MM.1S (cell line): Measurements from ENCODE around the gene CFAP91.

ENCODE experiments used
- DNase-seq: peaks from one replicate; pipeline ENCODE4 v3.0.0-alpha.2; 2015
- H2AFZ ChIP-seq: fragments of 300-600 bp; sonication (generic); 2 replicates; pipeline ENCODE4 v1.6.0; 2016; ENCODE audit warnings: antibody characterized with exemption, low read length
- H3F3A ChIP-seq: fragments of 300-600 bp; sonication (generic); 2 replicates; pipeline ENCODE4 v1.6.1; 2016; ENCODE audit warnings: mild to moderate bottlenecking, antibody characterized with exemption, low read length, moderate library complexity, mixed read lengths; ENCODE audit not compliant: insufficient read depth
- H3K27ac ChIP-seq: fragments of 300-600 bp; sonication (generic); 2 replicates; pipeline ENCODE4 v1.5.1; 2016; ENCODE audit warnings: mild to moderate bottlenecking, low read length
- H3K27me3 ChIP-seq: fragments of 300-600 bp; sonication (generic); replicated peaks from 2 replicates; pipeline ENCODE4 v1.6.0; 2016; ENCODE audit warnings: low read length; ENCODE audit not compliant: insufficient read depth
- H3K36me3 ChIP-seq: fragments of 300-600 bp; sonication (generic); replicated peaks from 2 replicates; pipeline ENCODE4 v1.6.1; 2016; ENCODE audit warnings: mild to moderate bottlenecking, low read length, mixed read lengths; ENCODE audit not compliant: insufficient read depth
- H3K4me1 ChIP-seq: fragments of 300-600 bp; sonication (generic); 2 replicates; pipeline ENCODE4 v1.6.1; 2016; ENCODE audit warnings: low read length, mixed read lengths
- H3K4me2 ChIP-seq: fragments of 300-600 bp; sonication (generic); 2 replicates; pipeline ENCODE4 v1.6.0; 2016; ENCODE audit warnings: low read depth, low read length
- H3K4me3 ChIP-seq: fragments of 300-600 bp; sonication (generic); 2 replicates; pipeline ENCODE4 v1.5.1; 2016; ENCODE audit warnings: low read length, mixed read lengths
- H3K79me2 ChIP-seq: fragments of 300-600 bp; sonication (generic); 2 replicates; pipeline ENCODE4 v1.6.1; 2016; ENCODE audit warnings: mixed run types, low read length, mixed read lengths
- H3K9ac ChIP-seq: fragments of 300-600 bp; sonication (generic); 2 replicates; pipeline ENCODE4 v1.6.1; 2016; ENCODE audit warnings: low read length, mixed read lengths
- H3K9me2 ChIP-seq: fragments of 300-600 bp; sonication (generic); replicated peaks from 2 replicates; pipeline ENCODE4 v1.6.1; 2016; ENCODE audit warnings: mild to moderate bottlenecking, low read length, mixed read lengths; ENCODE audit not compliant: insufficient read depth
- H3K9me3 ChIP-seq: fragments of 300-600 bp; sonication (generic); replicated peaks from 2 replicates; pipeline ENCODE4 v1.6.1; 2016; ENCODE audit warnings: mild to moderate bottlenecking, low read length, mixed read lengths; ENCODE audit not compliant: insufficient read depth
- H4K20me1 ChIP-seq: fragments of 300-600 bp; sonication (generic); 2 replicates; pipeline ENCODE4 v1.6.1; 2016; ENCODE audit warnings: mild to moderate bottlenecking, low read length, moderate library complexity, mixed read lengths; ENCODE audit not compliant: insufficient read depth
- CTCF ChIP-seq: fragments of 300-600 bp; sonication (generic); IDR thresholded peaks from 2 replicates; pipeline ENCODE4 v1.5.1; 2016; ENCODE audit warnings: antibody characterized with exemption, low read length, mixed read lengths
- EZH2 ChIP-seq: fragments of 300-600 bp; sonication (generic); optimal IDR thresholded peaks from 2 replicates; pipeline ENCODE3; 2017; ENCODE audit warnings: low read depth, mild to moderate bottlenecking, antibody characterized with exemption, low read length, mixed read lengths
- EZH2phosphoT487 ChIP-seq: fragments of 300-600 bp; sonication (generic); IDR thresholded peaks from 2 replicates; pipeline ENCODE4 v1.6.1; 2018; ENCODE audit warnings: antibody characterized with exemption, low read length

CFAP91 gene

GRCh38 chr3:119743921-119744320 is 41.1 kb downstream of the CFAP91 start:
- H3K9ac ChIP-seq, result no peak overlapping the region
- no peak overlapping the region for H2AFZ ChIP-seq
- H3F3A ChIP-seq, result peaks cover 12% of the 10 kb centered on the region
- peaks cover 16% of the 10 kb centered on the region for H3K4me1 ChIP-seq
- DNase-seq, result no peak
- 0 out of 2 replicates have a peak, but pooled peaks cover 10% of the 10 kb centered on the region for H3K27me3 ChIP-seq
- H3K27ac ChIP-seq, result no peak overlapping the region
- H3K4me3 ChIP-seq, result no peak overlapping the region
- H3K9me2 ChIP-seq, result no peaks in the 10 kb centered on the region
- no peaks in the 10 kb centered on the region for H4K20me1 ChIP-seq
- no peaks in the 10 kb centered on the region for H3K36me3 ChIP-seq
- H3K9me3 ChIP-seq, result no peaks in the 10 kb centered on the region
- H3K4me2 ChIP-seq, result no peak overlapping the region
- TF ChIP-seq EZH2phosphoT487, result no peak
- TF ChIP-seq CTCF, result no peak
- no peak for TF ChIP-seq EZH2
- no peaks in the 10 kb centered on the region for H3K79me2 ChIP-seq

- Histone ChIP-seq H3K9me2 (no peaks in the 10 kb centered on the region), H3K9me3 (no peaks in the 10 kb centered on the region), H3K36me3 (no peaks in the 10 kb centered on the region), H3K9ac (no peak overlapping the region), H3F3A (peaks cover 12% of the 10 kb centered on the region), H3K79me2 (no peaks in the 10 kb centered on the region), H3K27me3 (0 out of 2 replicates have a peak, but pooled peaks cover 10% of the 10 kb centered on the region), H4K20me1 (no peaks in the 10 kb centered on the region), H3K4me2 (peak overlapping the region; percentile 30; the same call in 1 of the 2 replicates), H3K27ac (0 out of 2 replicates have a peak overlapping the region, but pooled peaks have one; percentile 3), H3K4me3 (no peak overlapping the region), H3K4me1 (peaks cover 16% of the 10 kb centered on the region), H2AFZ (no peak overlapping the region)
- TF ChIP-seq EZH2phosphoT487, result no peak
- no peak for TF ChIP-seq CTCF
- TF ChIP-seq EZH2, result no peak
- peak; percentile 37 for DNase-seq
These were observed 43.1 kb downstream of the CFAP91 start for GRCh38 chr3:119745942-119746341.

GRCh38 chr3:119746423-119746822 is 43.6 kb downstream of the CFAP91 start:
- no peak for TF ChIP-seq CTCF
- Histone ChIP-seq H3K9ac (no peak overlapping the region), H3K79me2 (no peaks in the 10 kb centered on the region), H3F3A (peaks cover 12% of the 10 kb centered on the region), H4K20me1 (no peaks in the 10 kb centered on the region), H3K36me3 (no peaks in the 10 kb centered on the region), H3K9me2 (no peaks in the 10 kb centered on the region), H3K4me1 (peaks cover 16% of the 10 kb centered on the region), H3K9me3 (no peaks in the 10 kb centered on the region), H3K27me3 (0 out of 2 replicates have a peak, but pooled peaks cover 10% of the 10 kb centered on the region), H3K4me2 (peak overlapping the region; percentile 30; the same call in 1 of the 2 replicates), H3K27ac (no peak overlapping the region), H3K4me3 (no peak overlapping the region), H2AFZ (no peak overlapping the region)
- DNase-seq, result no peak
